ENCODE results near the gene ZFP36L2.

ZFP36L2 gene

DNA sequence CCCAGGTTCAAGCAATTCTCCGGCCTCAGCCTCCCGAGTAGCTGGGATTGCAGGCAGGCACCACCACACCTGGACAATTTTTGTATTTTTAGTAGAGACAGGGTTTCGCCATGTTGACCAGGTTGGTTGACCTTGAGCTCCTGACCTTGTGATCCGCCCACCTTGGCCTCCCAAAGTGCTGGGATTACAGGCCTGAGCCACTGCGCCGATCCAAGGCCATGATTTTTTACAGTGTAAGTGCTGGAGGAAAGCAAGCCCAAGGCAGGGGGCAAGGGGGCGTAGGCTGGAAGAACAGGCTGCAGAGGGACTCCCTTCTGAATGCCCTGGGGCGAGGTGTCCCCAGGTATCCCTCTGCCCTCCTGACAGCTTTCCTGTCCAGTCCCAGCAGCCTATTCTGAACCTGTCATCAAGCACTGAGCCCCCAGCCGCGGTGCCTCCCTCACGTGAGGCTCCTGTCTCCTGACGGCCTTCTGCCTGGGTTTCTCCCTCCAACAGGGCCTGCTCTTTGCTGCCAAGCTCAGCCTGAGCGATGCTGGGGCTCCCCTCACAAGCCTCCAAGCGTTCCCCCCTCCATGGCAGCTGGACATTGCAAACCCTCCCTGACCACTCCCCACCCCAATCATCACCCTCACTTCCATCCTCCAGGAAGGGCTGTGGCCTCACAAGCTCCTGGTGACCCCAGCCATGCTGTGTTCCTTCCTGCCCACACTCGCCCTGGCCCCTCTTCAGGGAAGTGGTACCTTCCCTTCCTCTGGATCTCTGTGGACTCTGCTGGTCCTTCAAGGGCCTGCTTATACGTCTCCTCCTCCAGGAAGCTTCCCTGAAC is 37.6 kb downstream of the ZFP36L2 start:
- DNase-seq (ENCODE audit: low read depth in 2 of 3, low spot score in 2 of 3) = no peak

DNA sequence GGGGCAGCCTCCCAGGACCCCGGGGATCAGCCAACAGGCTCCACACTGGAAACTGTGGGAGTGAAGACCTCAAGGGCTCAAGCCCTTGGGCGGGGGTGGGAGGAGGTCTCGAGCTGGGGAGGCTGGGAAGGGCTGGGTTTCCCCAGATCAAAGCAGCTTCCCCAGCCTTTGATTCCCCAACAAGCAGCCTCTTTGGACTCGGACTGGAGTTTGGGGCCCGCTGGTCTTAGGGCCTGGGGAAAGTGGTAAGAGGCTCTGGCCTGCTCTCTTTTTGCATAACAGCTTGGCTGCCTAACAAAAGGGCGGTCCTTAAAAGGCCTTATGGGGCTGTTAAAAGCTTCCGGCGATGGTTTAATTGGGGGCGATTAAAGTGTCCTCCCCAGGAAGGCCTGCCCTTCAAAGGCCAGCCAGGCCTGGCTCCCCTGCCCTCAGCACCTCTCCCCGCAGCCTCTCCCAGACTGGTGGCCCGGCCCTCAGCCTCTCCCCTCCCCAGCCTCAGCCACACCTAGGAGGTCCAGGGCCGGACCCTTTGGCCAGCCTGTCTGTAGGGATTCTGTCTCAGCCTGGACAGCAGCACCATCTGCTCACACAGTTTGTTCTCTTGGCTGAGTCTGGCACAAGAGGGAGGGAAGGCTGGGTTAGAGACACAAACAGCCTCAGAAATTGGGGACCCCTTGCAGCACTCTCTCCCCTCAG is 39.6 kb downstream of the ZFP36L2 start:
- no peak for DNase-seq (ENCODE audit: low read depth in 2 of 3, low spot score in 2 of 3)

DNA sequence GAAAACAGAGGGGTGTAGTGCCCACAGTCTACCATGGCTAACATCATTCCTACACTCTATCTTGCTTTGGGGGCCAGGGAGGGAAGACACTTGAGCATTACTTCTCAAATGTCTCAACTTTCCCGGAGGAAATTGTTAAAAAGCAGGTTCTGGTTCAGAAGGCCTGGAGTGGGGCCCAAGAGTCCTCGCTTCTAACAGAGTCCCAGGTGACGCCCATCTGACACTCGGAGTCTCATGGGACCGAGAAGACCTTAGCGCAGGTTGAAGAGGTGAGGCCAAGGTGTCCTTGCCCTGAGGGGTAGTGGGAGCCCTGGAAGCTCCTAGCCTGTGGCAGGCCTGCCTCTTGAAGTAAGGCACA is 40.1 kb downstream of the ZFP36L2 start:
- DNase-seq (ENCODE audit: low read depth in 2 of 3, low spot score in 2 of 3) = no peak

DNA sequence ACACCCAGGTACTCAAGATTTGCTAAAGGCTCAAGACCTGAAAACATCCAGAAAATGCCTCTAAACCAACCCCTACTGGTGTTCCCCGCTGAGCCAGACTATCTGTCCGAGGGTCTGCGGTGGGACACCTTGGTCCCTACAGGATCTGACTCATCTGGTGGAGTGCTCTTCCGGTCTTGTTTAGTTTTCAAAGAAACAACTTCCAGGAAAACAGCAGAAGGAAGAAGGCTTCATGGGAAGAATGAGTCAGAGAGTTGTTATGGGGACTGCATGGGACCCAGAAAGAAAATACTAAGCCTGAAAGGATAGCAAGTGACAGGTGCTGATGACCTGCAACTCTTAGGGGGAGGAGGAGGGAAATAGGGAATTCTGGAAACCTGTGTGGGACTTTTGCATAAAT is 41.3 kb downstream of the ZFP36L2 start:
- no peak for DNase-seq (ENCODE audit: low read depth in 2 of 3, low spot score in 2 of 3)

DNA sequence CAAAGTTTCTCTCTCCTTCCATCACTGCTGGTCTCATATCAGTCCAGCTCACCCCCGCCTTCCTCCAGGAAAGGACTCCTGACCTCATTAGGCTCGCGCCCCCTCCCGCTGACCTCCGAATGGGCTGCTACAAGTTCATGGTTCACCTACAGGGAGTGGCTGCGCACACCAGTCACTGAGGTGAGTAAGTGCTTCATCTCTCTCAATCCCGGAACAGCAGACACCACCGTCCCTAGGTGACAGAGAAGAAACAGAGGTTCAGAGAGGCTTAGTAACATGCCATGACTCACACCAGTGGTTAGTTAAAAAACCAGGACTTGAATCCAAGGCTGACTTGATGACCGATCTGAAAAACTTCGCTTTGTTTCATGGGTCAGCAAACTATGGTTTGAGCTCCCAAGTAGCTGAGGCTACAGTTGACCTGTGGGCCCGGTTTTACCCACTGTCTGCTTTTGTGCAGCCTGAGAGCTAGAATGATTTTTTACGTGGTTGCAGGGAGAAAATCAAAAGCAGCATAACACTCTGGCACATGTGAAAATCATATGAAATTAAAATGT is 42.0 kb downstream of the ZFP36L2 start:
- DNase-seq (ENCODE audit: low read depth in 2 of 3, low spot score in 2 of 3) = no peak

DNA sequence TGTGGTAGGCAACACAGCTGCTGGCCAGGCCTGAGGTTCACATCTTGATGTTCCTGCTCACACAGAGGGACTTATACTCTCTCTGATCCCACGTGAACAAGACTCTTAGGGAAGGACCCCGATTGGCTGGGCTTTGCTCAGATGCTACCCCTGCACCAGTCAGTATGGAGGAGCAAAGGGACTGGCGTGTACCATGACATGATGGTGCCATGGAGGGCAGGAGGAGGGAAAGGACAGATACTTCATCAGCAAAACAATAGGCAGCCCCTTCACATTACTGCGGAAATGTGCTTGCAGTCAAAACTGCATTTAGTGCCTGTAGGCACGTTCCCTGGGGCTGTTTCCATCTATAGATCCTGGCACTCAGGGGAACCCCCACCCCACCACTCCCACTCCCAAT is 42.7 kb downstream of the ZFP36L2 start:
- no peak for DNase-seq (ENCODE audit: low read depth in 2 of 3, low spot score in 2 of 3)

DNA sequence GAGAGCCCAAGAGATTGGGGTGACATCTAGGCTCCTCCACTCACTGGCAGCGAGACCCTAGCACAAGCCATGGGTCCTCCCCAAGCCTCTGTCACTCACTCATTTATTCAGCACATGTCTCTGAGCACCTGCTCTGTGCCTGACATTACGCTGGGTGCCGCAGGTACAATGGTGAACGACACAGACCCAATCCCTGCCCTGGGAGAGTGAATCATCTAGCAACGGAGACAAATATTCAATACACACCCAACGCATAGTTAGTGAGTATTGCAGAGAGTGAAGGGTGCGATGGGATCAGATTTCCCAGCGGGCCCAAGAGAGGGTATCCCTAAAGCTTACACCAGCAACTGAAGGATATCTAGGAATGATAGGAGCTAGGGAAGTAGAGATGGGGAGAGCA is 45.5 kb downstream of the ZFP36L2 start:
- no peak for DNase-seq (ENCODE audit: low read depth in 2 of 3, low spot score in 2 of 3)

DNA sequence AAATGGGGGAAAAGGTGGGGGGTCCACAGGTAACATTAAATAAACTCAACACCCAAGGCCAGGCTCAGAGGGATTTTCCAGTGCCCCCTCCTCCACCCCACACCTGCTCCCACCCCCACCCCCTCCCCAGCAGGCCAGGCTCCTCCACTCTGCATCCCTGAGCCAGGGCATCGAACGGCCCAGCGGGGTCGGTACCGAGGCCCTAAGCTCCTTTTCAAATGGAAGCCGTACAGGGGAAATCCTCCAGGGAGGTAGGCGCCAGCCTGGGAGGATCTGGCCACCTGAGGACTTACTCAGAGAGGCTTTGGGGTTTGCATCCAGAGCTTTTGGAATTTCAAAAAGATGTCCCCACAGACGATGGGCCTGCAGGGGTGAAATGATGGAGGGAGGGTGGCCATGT is 46.5 kb downstream of the ZFP36L2 start:
- DNase-seq (ENCODE audit: low read depth in 2 of 3, low spot score in 2 of 3) = no peak

DNA sequence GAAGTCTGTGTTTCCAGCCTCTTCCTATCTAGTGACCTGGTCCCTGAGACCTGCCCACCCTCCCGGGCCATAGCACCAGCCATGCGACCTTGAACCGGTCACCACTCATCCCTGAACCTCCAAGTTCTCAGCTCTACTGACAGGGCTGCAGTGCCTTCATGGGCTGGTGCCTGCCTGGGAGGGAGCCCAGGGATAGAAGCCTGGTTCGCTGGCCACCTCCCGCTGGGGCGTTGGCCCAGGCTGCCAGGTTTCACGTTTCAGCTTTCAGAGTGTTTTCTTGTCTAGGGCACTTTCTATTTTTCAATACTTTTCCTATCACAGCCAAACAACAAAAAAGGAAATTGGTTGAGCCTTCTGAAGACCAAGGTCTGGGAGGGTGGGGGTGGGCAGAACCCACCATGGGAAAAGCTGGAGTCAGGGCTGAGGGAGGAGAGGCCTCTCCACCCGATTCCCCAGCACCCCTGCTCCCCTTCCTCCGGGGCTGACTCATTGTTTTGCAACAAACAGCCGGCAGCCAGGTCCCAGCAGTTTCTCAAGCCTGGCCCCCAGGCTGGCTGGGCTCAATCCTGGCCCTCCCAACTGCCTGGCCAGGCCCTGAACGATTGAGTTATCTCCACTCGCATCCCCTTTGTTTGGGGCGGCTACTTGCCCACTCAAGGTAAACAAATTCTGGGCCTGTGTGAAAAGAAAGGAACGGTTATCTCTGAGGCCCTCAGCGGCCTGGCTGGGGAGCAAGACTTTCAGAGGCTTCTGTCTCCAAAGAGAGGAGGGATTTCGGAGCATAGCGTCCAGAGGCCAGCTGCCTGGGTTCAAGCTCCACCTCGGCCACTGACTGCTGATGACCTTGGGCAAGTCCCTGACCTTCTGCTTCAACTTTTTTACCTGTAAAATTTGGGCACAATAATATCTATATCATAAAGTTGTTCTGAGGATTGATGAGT is 47.5 kb downstream of the ZFP36L2 start:
- DNase-seq (ENCODE audit: low read depth in 2 of 3, low spot score in 2 of 3) = no peak

DNA sequence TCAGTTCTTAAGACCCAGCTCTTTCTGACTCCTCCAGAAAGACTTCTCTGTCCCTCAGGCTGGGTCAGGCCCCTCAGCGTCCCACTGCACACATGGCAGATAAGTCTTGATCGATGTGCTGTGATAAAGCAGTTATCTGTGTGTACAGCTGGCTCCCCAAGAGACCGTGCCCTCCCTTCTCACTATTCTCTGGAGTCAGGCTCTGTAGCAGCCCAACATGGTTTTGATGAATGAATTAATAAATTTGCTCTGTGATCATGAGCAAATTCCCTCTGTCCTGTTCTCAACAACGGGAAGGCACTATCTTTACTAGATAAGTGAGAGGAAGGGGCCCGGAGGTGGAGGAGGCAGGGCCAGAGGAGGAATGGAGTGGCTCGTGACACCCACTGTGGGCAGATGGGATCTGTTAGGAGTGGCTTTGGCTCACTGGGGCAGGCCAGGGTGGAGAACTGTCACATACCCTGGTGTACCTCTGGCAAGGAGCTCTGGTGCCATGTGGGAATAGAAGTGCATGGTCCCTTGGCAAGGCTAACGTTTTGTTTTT is 48.3 kb downstream of the ZFP36L2 start:
- no peak for DNase-seq (ENCODE audit: low read depth in 2 of 3, low spot score in 2 of 3)

DNA sequence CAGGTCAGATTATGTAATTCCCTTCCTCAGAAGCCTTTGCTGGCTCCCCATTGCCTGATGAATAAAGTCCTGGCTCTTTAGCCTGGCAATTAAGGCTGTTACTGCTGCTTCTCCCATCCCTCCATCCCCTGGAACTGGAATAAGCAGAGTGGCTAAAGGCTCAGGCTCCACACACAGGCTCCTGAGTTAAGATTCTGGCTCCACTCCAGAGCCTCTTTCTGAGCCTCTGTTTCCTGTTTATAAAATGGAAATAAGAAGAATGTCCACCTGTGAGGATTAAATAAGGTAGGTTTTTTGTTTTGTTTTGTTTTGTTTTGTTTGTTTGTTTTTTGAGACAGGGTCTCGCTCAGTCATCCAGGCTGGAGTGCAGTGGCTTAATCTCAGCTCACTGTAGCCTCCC is 50.0 kb downstream of the ZFP36L2 start:
- DNase-seq (ENCODE audit: low read depth in 2 of 3, low spot score in 2 of 3) = no peak

DNA sequence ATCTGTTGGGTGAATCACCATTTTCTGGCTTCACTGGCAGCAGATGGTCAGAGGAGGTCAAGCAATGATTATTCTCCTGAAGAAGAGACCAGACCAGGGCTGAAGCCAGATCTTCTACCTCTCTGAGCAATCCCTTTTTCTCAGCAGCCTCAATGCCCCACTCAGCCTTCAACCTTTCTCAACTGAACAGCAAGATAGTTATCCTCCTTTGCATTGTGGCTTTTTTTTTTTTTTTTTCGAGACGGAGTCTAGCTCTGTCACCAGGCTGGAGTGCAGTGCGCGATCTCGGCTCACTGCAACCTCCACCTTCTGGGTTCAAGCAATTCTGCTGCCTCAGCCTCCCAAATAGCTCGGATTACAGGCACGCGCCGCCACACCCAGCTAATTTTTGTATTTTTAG is 50.5 kb downstream of the ZFP36L2 start:
- DNase-seq (ENCODE audit: low read depth in 2 of 3, low spot score in 2 of 3) = no peak

DNA sequence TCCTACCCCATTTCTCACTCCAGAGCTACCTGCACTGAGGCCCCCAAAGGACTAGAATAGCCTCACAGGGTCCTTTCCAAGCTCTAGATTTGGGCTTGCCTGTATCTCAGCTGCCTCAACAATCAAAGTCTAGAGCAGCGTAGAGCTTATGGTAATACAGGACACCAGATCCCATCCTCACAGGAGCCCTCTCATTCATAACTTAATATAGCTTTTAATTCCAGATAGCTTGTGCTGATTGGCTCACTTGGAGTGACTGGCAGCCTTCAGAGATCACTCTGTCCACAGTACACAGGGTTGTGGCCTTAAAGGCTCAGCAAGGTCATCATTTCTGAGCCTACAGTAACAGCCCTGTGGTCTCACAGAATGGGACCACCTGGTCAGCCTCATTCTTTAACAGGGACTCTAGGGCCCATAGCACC is 51.4 kb downstream of the ZFP36L2 start:
- no peak for DNase-seq (ENCODE audit: low read depth in 2 of 3, low spot score in 2 of 3)

DNA sequence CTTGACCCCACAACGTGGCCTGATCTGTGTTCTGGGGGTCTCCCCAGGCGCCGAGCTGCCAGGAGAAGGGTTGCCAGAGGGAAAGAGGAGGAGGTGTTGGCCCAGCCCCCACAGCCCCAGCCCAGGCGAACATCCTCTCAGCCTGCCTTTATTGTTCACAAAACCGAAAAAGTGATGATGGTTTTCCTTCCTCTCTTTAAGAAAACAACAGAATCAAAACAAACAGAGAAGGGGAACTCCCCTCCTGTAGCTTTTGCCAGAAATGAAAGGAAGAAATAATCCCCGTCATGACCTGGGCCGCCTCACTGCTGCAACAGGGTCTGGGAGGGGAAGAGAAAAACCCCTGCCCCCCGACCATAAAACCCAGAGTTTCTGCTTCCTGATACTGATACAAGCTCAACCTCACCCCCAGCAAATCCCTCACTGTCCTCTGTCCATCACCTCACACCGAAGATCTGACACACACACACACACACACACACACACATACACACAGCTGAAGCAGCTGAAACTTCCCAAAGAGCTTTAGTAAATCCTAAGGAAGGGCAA is 52.0 kb downstream of the ZFP36L2 start:
- peak in 1 of 3 experiments; percentile 49 for DNase-seq (ENCODE audit: low read depth in 2 of 3, low spot score in 2 of 3)
